ENCODE measurements around the gene CUTA. TPM values are rescaled to one million over a fixed set of nuclear protein-coding genes. Genes with fewer than 3 reads are reported as not detected.

CUTA gene
- total and polyA plus RNA-seq, 2 experiments from 2014 or later: 207 to 421 TPM

DNA sequence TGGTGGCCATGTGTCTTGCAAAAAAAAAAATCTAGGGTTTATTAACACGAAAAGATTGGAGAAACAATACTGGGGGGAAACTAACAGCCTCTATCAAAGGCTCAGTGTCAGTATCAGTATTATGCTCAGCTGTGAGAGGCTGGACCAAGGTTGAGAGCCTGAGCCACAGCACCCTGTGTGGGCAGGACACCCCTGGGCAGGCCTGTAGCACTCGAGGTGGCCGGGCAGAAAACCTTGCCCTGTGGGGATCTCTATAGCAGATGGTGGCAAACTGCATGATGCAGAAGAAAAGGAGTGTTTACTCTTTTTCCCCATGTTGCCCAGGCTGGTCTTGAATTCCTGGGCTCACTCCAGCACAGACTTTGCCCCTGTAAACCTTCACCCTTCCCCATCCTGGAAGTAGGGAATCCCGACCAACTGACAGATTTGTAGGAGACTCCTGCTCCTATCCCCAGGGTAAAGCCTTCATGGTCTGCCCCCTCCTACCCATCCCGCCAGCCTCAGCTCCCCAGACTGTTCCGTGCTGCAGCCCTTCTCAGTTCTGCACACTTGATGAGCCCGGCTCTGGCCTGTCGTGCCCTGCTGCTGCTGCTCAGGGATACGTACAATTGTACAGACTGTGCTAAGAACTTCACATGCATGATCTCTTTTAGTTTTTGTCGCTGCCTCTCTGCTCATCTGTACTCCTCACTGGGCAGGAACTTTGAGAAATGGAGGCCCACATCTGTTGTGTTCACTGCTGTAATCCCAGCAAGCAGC lies 34.3 kb downstream of the CUTA start:
- Mint-ChIP-seq H3K27me3 (ENCODE audit: insufficient read depth, low read depth, poor library complexity) (peaks cover 9% of the 10 kb centered on the region), H3K4me3 (no peak overlapping the region)
- no peak overlapping the region for H2AFZ ChIP-seq

More for the DNA sequence above, 34.3 kb downstream of the CUTA start:
- Histone ChIP-seq H3K9me2 (ENCODE audit: insufficient read depth) (no peaks in the 10 kb centered on the region), H3K79me2 (replicated peaks; ENCODE audit: insufficient read depth) (no peaks in the 10 kb centered on the region), H3K4me3 (no peak overlapping the region), H3F3A (replicated peaks; ENCODE audit: low read depth) (no peaks in the 10 kb centered on the region), H3K4me2 (no peak overlapping the region), H3K27me3 (ENCODE audit: insufficient read depth) (no peaks in the 10 kb centered on the region), H3K27ac (ENCODE audit: low read depth) (no peak overlapping the region), H3K4me1 (ENCODE audit: insufficient read depth) (no peaks in the 10 kb centered on the region), H3K36me3 (ENCODE audit: insufficient read depth) (no peaks in the 10 kb centered on the region), H4K20me1 (replicated peaks; ENCODE audit: insufficient read depth) (no peaks in the 10 kb centered on the region)
- Mint-ChIP-seq H3K27ac (no peak overlapping the region), H3K9me3 (no peaks in the 10 kb centered on the region), H3K36me3 (ENCODE audit: low read depth) (no peaks in the 10 kb centered on the region), H3K4me1 (no peaks in the 10 kb centered on the region)
- DNase-seq (ENCODE audit: low spot score) (no peak), ATAC-seq (no peak)
- TF ChIP-seq, protein P1, sequence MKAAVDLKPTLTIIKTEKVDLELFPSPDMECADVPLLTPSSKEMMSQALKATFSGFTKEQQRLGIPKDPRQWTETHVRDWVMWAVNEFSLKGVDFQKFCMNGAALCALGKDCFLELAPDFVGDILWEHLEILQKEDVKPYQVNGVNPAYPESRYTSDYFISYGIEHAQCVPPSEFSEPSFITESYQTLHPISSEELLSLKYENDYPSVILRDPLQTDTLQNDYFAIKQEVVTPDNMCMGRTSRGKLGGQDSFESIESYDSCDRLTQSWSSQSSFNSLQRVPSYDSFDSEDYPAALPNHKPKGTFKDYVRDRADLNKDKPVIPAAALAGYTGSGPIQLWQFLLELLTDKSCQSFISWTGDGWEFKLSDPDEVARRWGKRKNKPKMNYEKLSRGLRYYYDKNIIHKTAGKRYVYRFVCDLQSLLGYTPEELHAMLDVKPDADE (IDR thresholded peaks at IDR 0.05): no peak
- TF ChIP-seq POLR2AphosphoS5 (IDR thresholded peaks at IDR 0.05; ENCODE audit: low read depth) (no peak), ZNF114 (CRISPR knock-in tag; IDR thresholded peaks at IDR 0.05) (no peak), JUNB (IDR thresholded peaks at IDR 0.05; ENCODE audit: unreplicated experiment) (no peak), ZNF331 (CRISPR knock-in tag; IDR thresholded peaks at IDR 0.05; ENCODE audit: low read depth) (no peak), EZH2 (IDR thresholded peaks at IDR 0.05; ENCODE audit: low read depth, unreplicated experiment) (no peak), STAT1 (IDR thresholded peaks at IDR 0.05; ENCODE audit: unreplicated experiment) (no peak), NANOG (IDR thresholded peaks at IDR 0.05; ENCODE audit: borderline replicate concordance) (no peak), EZH2phosphoT487 (IDR thresholded peaks at IDR 0.05; ENCODE audit: unreplicated experiment) (no peak), ZNF462 (CRISPR knock-in tag; IDR thresholded peaks at IDR 0.05) (no peak), CREB1 (CRISPR knock-in tag; IDR thresholded peaks at IDR 0.05; ENCODE audit: low read depth) (no peak)
- TF ChIP-seq, protein P2, sequence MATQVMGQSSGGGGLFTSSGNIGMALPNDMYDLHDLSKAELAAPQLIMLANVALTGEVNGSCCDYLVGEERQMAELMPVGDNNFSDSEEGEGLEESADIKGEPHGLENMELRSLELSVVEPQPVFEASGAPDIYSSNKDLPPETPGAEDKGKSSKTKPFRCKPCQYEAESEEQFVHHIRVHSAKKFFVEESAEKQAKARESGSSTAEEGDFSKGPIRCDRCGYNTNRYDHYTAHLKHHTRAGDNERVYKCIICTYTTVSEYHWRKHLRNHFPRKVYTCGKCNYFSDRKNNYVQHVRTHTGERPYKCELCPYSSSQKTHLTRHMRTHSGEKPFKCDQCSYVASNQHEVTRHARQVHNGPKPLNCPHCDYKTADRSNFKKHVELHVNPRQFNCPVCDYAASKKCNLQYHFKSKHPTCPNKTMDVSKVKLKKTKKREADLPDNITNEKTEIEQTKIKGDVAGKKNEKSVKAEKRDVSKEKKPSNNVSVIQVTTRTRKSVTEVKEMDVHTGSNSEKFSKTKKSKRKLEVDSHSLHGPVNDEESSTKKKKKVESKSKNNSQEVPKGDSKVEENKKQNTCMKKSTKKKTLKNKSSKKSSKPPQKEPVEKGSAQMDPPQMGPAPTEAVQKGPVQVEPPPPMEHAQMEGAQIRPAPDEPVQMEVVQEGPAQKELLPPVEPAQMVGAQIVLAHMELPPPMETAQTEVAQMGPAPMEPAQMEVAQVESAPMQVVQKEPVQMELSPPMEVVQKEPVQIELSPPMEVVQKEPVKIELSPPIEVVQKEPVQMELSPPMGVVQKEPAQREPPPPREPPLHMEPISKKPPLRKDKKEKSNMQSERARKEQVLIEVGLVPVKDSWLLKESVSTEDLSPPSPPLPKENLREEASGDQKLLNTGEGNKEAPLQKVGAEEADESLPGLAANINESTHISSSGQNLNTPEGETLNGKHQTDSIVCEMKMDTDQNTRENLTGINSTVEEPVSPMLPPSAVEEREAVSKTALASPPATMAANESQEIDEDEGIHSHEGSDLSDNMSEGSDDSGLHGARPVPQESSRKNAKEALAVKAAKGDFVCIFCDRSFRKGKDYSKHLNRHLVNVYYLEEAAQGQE (IDR thresholded peaks at IDR 0.05; ENCODE audit: unreplicated experiment): no peak
- TF ChIP-seq, protein P3, sequence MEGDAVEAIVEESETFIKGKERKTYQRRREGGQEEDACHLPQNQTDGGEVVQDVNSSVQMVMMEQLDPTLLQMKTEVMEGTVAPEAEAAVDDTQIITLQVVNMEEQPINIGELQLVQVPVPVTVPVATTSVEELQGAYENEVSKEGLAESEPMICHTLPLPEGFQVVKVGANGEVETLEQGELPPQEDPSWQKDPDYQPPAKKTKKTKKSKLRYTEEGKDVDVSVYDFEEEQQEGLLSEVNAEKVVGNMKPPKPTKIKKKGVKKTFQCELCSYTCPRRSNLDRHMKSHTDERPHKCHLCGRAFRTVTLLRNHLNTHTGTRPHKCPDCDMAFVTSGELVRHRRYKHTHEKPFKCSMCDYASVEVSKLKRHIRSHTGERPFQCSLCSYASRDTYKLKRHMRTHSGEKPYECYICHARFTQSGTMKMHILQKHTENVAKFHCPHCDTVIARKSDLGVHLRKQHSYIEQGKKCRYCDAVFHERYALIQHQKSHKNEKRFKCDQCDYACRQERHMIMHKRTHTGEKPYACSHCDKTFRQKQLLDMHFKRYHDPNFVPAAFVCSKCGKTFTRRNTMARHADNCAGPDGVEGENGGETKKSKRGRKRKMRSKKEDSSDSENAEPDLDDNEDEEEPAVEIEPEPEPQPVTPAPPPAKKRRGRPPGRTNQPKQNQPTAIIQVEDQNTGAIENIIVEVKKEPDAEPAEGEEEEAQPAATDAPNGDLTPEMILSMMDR (conservative IDR thresholded peaks at IDR 0.05; ENCODE audit: low read depth in 2 of 2): no peak

All from GM23338 (cell line).